ENCODE measurements around the gene GPATCH4.

The GPATCH4 gene

DNA sequence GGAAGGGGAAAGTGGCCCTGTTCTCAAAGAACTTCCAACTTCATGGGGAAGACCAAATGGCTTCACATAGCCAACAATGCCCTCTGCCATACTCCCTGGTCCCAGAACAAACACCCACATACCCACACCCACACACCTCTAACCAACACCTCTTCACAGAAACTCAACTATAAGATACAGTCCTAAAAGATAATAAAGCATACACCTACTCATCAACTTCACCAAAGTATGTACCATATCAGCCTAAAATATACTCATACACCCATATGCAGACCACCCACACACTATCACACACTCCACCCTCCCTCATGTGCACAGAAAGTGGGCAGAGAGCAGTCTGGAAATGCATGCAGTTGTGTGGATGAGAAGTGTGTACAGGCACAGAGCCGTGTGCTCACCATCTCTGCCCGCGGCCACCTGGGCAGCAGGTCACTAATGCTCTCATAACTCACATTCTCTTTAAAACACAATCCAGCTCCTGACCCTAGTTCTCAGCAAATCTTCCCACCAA lies 56.6 kb downstream of the GPATCH4 start:
- no peak for DNase-seq
